Spinal cord (tissue), 10 donors: ENCODE results near the gene PRELID1. TPM values are rescaled to one million over a fixed set of nuclear protein-coding genes. Genes with fewer than 3 reads are reported as not detected.

Experiments
- DNase-seq, 6 donors: peaks; one replicate each; pipeline versions ENCODE4 v3.0.0 to v3.0.0-alpha.2; 2013 to 2015; ENCODE audit warnings: low spot score in 6 of 6, low read depth in 4 of 6
- H3K27ac ChIP-seq: one replicate; pipeline ENCODE4 v1.5.1; 2013; ENCODE audit warnings: low read depth, low read length, control low read depth
- H3K27me3 ChIP-seq: one replicate; pipeline ENCODE4 v1.6.1; 2013; ENCODE audit warnings: low read length; ENCODE audit not compliant: control insufficient read depth, insufficient read depth
- H3K36me3 ChIP-seq: one replicate; pipeline ENCODE4 v1.6.1; 2013; ENCODE audit warnings: low read length; ENCODE audit not compliant: control insufficient read depth, insufficient read depth
- H3K4me1 ChIP-seq: one replicate; pipeline ENCODE4 v1.6.1; 2013; ENCODE audit warnings: low read length; ENCODE audit not compliant: control insufficient read depth, insufficient read depth
- H3K4me3 ChIP-seq: one replicate; pipeline ENCODE4 v1.5.1; 2013; ENCODE audit warnings: low read depth, low read length, control low read depth
- H3K9me3 ChIP-seq: one replicate; pipeline ENCODE4 v1.6.1; 2013; ENCODE audit warnings: low read length; ENCODE audit not compliant: control insufficient read depth, insufficient read depth
- WGBS: methylation state at CpG from one replicate; pipeline ENCODE4 v1.1.5; 2013; ENCODE audit warnings: missing lambda C conversion rate; ENCODE audit not compliant: insufficient coverage; 5-methylcytosine and 5-hydroxymethylcytosine counted together
- polyA plus RNA-seq, 2 donors: library from polyadenylated mRNA; unstranded; fragments of 120-200 nt; gene quantifications; one replicate each; pipeline ENCODE4 v1.2.1, GENCODE V29; 2013; ENCODE audit not compliant: insufficient read length in 2 of 2
- total RNA-seq, 2 donors: library from RNA; depleted of rRNA in 1 of 2; stranded (reverse); fragments of 120-200 nt in 1 of 2; fragments of >200 nt in 1 of 2; gene quantifications; one replicate each; pipeline versions ENCODE4 v1.2.3 to v1.2.4, GENCODE V29; 2013 to 2014
- donor health status: healthy.

PRELID1 gene
- total and polyA plus RNA-seq, 4 donors, result 35.2 to 116 (median 108) TPM

DNA sequence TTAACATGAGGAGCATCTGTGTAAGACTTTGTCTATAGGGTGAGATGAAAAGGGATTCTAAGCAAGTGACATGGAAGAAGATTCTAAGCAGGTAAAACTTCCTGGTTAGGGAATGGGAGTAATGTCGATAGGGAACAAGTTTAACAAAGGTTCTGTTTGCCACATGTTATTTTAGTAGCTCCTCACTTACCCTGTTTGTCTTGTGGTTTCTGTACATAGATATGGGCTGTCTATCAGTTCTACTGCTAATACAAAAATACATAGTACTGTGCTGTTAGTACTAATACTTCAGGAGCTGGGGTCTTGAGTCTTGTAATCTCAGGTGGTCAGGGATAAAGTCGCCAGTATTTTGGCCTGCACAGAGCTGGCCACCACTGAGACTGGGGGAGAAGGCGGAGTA is 32.9 kb upstream of the PRELID1 start:
- Histone ChIP-seq H3K4me3 (no peak overlapping the region), H3K36me3 (peaks cover 32% of the 10 kb centered on the region), H3K27ac (no peak overlapping the region), H3K27me3 (no peaks in the 10 kb centered on the region), H3K4me1 (no peaks in the 10 kb centered on the region), H3K9me3 (no peaks in the 10 kb centered on the region)
- no peak for DNase-seq
- WGBS, result 97% methylated on average over 2 of the region's 3 CpGs

DNA sequence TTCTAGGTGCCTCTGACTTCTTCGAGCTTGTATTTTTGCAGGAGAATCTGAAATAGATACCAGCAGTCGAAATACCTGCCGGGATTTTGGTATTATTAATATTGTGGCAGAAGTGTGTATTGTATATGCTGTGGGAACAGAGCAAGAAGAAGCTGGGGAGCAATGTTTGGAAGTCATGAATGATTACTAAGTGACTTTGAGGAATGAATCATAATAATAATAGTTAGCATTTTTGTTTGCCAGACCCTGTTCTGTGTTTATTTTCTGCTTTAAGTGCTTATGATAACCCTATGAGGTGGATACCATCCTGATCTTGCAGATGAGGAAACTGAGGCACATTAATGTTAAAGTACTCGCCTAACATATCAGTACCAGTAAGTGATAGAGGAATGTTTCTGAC is 32.5 kb upstream of the PRELID1 start:
- H3K9me3 ChIP-seq, result no peaks in the 10 kb centered on the region
- 100% methylated on average over 3 of the region's 4 CpGs for WGBS
- H3K36me3 ChIP-seq, result peaks cover 32% of the 10 kb centered on the region
- H3K4me3 ChIP-seq, result no peak overlapping the region
- H3K27me3 ChIP-seq, result no peaks in the 10 kb centered on the region
- no peak overlapping the region for H3K27ac ChIP-seq
- DNase-seq, result no peak
- no peaks in the 10 kb centered on the region for H3K4me1 ChIP-seq

DNA sequence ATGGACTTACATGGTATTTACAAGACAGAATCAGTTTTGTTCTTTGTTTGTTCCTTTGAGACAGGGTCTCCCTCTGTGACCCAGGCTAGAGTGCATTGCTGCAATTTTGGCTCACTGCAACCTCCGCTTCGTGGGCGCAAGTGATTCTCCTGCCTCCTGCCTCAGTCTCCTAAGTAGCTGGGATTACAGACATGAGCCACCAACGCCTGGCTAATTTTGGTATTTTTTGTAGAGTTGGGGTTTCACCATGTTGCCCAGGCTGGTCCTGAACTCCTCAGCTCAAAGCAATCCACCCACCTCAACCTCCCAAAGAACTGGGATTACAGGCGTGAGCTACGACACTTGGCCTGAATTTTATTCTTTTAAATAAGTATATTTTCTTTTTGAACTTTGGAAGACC is 27.7 kb upstream of the PRELID1 start:
- no peaks in the 10 kb centered on the region for H3K4me1 ChIP-seq
- H3K9me3 ChIP-seq, result no peaks in the 10 kb centered on the region
- 100% methylated on average over 3 of the region's 6 CpGs for WGBS
- H3K36me3 ChIP-seq, result peaks cover 44% of the 10 kb centered on the region
- H3K27me3 ChIP-seq, result no peaks in the 10 kb centered on the region
- no peak for DNase-seq
- no peak overlapping the region for H3K27ac ChIP-seq
- H3K4me3 ChIP-seq, result no peak overlapping the region

GRCh38 chr5:177276886-177277285 is 26.7 kb upstream of the PRELID1 start:
- H3K27me3 ChIP-seq, result no peaks in the 10 kb centered on the region
- H3K27ac ChIP-seq, result no peak overlapping the region
- DNase-seq, result no peak
- no peaks in the 10 kb centered on the region for H3K4me1 ChIP-seq
- H3K9me3 ChIP-seq, result no peaks in the 10 kb centered on the region
- peaks cover 48% of the 10 kb centered on the region for H3K36me3 ChIP-seq
- no CpG with 5 or more reads among the region's 1 CpG for WGBS
- no peak overlapping the region for H3K4me3 ChIP-seq

DNA sequence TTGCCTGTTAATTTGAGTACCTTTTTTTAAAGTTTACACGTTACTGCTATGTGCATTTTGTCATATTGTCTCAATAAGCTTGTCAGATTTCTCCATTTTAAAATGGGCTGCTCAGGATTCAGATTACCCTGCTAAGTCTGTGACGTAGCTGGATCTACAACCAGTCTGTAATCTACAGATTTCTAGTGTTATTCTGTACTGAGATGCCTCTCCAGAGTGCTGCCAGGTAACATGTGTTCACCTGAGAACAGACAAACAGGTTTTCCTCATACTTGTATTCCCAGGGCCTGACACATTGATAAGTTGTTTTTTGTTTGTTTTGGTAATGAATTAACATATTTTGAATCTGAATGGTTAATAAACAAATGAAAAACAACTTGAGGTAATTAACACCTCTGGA is 15.4 kb upstream of the PRELID1 start:
- H3K4me1 ChIP-seq, result no peaks in the 10 kb centered on the region
- H3K9me3 ChIP-seq, result no peaks in the 10 kb centered on the region
- DNase-seq, result no peak
- H3K27me3 ChIP-seq, result no peaks in the 10 kb centered on the region
- H3K4me3 ChIP-seq, result no peak overlapping the region
- no CpG with 5 or more reads among the region's 2 CpGs for WGBS
- no peak overlapping the region for H3K27ac ChIP-seq
- peaks cover 51% of the 10 kb centered on the region for H3K36me3 ChIP-seq

- Histone ChIP-seq H3K27ac (no peak overlapping the region), H3K4me1 (no peaks in the 10 kb centered on the region), H3K4me3 (no peak overlapping the region), H3K27me3 (no peaks in the 10 kb centered on the region), H3K36me3 (peaks cover 51% of the 10 kb centered on the region), H3K9me3 (no peaks in the 10 kb centered on the region)
- 96% methylated on average over 7 of the region's 12 CpGs for WGBS
- DNase-seq, result no peak
Observed at GRCh38 chr5:177290816-177291596, 12.6 kb upstream of the PRELID1 start.

DNA sequence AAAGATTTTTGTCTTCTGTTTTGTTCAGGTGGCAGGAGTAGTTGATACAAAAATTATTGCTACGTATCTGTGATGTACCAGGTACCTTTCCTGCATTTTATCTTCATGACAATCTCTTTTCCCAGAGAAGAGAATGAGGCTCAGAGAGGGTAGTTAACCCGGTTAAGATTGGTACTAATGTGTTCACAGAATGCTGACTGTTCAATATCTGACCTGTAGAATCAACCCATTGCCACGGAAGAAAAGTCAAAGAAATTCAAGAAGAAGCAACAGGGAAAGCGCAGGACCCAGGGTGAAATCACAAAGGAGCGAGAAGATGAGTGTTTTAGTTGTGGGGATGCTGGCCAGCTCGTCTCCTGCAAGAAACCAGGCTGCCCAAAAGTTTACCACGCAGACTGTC is 11.9 kb upstream of the PRELID1 start:
- Histone ChIP-seq H3K27me3 (no peaks in the 10 kb centered on the region), H3K9me3 (no peaks in the 10 kb centered on the region), H3K36me3 (peaks cover 59% of the 10 kb centered on the region), H3K4me1 (no peaks in the 10 kb centered on the region), H3K27ac (no peak overlapping the region), H3K4me3 (no peak overlapping the region)
- whole genome bisulfite sequencing, result 96% methylated on average over 6 of the region's 7 CpGs
- no peak for DNase-seq

GRCh38 chr5:177293819-177294581 is 9.6 kb upstream of the PRELID1 start:
- Histone ChIP-seq H3K36me3 (peaks cover 59% of the 10 kb centered on the region), H3K27me3 (no peaks in the 10 kb centered on the region), H3K9me3 (no peaks in the 10 kb centered on the region), H3K4me1 (no peaks in the 10 kb centered on the region), H3K27ac (no peak overlapping the region), H3K4me3 (no peak overlapping the region)
- no peak for DNase-seq
- WGBS, result over 99% methylated on average over 12 of the region's 12 CpGs

DNA sequence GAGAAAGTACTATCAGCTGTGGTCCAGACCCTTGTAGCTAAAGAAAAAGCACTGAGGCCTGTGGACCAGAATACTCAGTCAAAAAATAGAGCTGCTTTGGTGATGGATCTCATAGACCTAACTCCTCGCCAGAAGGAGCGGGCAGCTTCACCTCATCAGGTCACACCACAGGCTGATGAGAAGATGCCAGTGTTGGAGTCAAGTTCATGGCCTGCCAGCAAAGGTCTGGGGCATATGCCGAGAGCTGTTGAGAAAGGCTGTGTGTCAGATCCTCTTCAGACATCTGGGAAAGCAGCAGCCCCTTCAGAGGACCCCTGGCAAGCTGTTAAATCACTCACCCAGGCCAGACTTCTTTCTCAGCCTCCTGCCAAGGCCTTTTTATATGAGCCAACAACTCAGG is 9.0 kb upstream of the PRELID1 start:
- Histone ChIP-seq H3K27ac (no peak overlapping the region), H3K9me3 (no peaks in the 10 kb centered on the region), H3K4me3 (no peak overlapping the region), H3K36me3 (peaks cover 58% of the 10 kb centered on the region), H3K4me1 (peaks cover under 1% of the 10 kb centered on the region), H3K27me3 (no peaks in the 10 kb centered on the region)
- DNase-seq, result no peak
- 92% methylated on average over 3 of the region's 3 CpGs for WGBS

- no peak overlapping the region for H3K27ac ChIP-seq
- no peaks in the 10 kb centered on the region for H3K27me3 ChIP-seq
- H3K9me3 ChIP-seq, result no peaks in the 10 kb centered on the region
- peaks cover 3% of the 10 kb centered on the region for H3K4me1 ChIP-seq
- no peak overlapping the region for H3K4me3 ChIP-seq
- 96% methylated on average over 9 of the region's 9 CpGs for WGBS
- DNase-seq, result no peak
- H3K36me3 ChIP-seq, result peaks cover 63% of the 10 kb centered on the region
Observed at GRCh38 chr5:177295924-177296323, 7.7 kb upstream of the PRELID1 start.
